A673 (cell line): ENCODE measurements around the gene RGL3. TPM values are rescaled to one million over a fixed set of nuclear protein-coding genes. Genes with fewer than 3 reads are reported as not detected.

Source experiments
- BruUV-seq: library from RNA; stranded (reverse); fragments of 400-500 nt; replicated peaks from 2 replicates; lab custom pipeline; 2021; lab: Mats Ljungman, UMichigan
- CTCF ChIA-PET: fragments of 300-600 bp; sonication (Branson Sonifier 250); formaldehyde crosslinking; loops from one replicate; lab custom pipeline; 2022; ENCODE audit warnings: antibody characterized with exemption; lab: Charles Lee
- POLR2A ChIA-PET: fragments of 300-600 bp; sonication (Branson Sonifier 250); formaldehyde crosslinking; loops from one replicate; lab custom pipeline; 2022; ENCODE audit warnings: antibody characterized with exemption; ENCODE audit not compliant: low non-redundant PET; lab: Charles Lee
- DNase-seq: peaks from one replicate; pipeline ENCODE4 v3.0.0-alpha.2; 2015; ENCODE audit warnings: low spot score
- H3K27ac ChIP-seq: fragments of 200-600 bp; sonication (generic); 2 replicates; pipeline ENCODE4 v1.5.1; 2016; ENCODE audit warnings: mixed run types, low read depth, mild to moderate bottlenecking, mixed read lengths, antibody characterized with exemption, low read length; ENCODE audit not compliant: poor library complexity, severe bottlenecking
- H3K27me3 ChIP-seq: fragments of 200-600 bp; sonication (generic); replicated peaks from 2 replicates; pipeline ENCODE4 v1.6.1; 2017; ENCODE audit warnings: mixed run types, low read depth, mild to moderate bottlenecking, mixed read lengths, antibody characterized with exemption, low read length; ENCODE audit not compliant: insufficient read depth, poor library complexity
- H3K36me3 ChIP-seq: fragments of 200-600 bp; sonication (generic); 2 replicates; pipeline ENCODE4 v1.6.1; 2016; ENCODE audit warnings: mixed run types, mild to moderate bottlenecking, mixed read lengths, antibody characterized with exemption, low read length; ENCODE audit not compliant: insufficient read depth, poor library complexity, severe bottlenecking
- H3K4me1 ChIP-seq: fragments of 200-600 bp; sonication (generic); 2 replicates; pipeline ENCODE4 v1.6.1; 2017; ENCODE audit warnings: mixed run types, mild to moderate bottlenecking, mixed read lengths, antibody characterized with exemption, low read length; ENCODE audit not compliant: insufficient read depth, poor library complexity, severe bottlenecking
- H3K4me3 ChIP-seq: fragments of 200-600 bp; sonication (generic); 2 replicates; pipeline ENCODE4 v1.5.1; 2016; ENCODE audit warnings: low read depth, mixed run types, mild to moderate bottlenecking, mixed read lengths, low read length; ENCODE audit not compliant: poor library complexity, severe bottlenecking
- H3K9me3 ChIP-seq: fragments of 200-600 bp; sonication (generic); 2 replicates; pipeline ENCODE4 v1.6.1; 2016; ENCODE audit warnings: mixed run types, low read depth, mild to moderate bottlenecking, mixed read lengths, antibody characterized with exemption, low read length; ENCODE audit not compliant: poor library complexity, severe bottlenecking
- CTCF ChIP-seq: fragments of 300-800, 200-600 bp; sonication (generic); conservative IDR thresholded peaks from 2 replicates; pipeline ENCODE4 v1.5.1; 2017; ENCODE audit warnings: low read depth, mild to moderate bottlenecking, antibody characterized with exemption, low read length, moderate library complexity, mixed read lengths
- EZH2 ChIP-seq: fragments of 200-600 bp; sonication (generic); IDR thresholded peaks from 2 replicates; pipeline ENCODE4 v1.6.1; 2017; ENCODE audit warnings: borderline replicate concordance, low read depth, mild to moderate bottlenecking, mixed read lengths, antibody characterized with exemption, low read length; ENCODE audit not compliant: poor library complexity, severe bottlenecking
- intact Hi-C: fragments of 100-400 bp; cut with micrococcal nuclease; formaldehyde crosslinking; loops from one replicate; pipeline ENCODE4 v1.10.0; 2022; ENCODE audit not compliant: unreplicated experiment
- total RNA-seq: library from RNA; stranded (reverse); gene quantifications from 2 replicates; pipeline ENCODE4 v1.2.3, GENCODE V29; 2021

The RGL3 gene
- total RNA-seq, 1 experiment from 2014 or later, result not detected

- peaks cover 21% of the 10 kb centered on the region for H3K4me1 ChIP-seq
- no peaks in the 10 kb centered on the region for H3K36me3 ChIP-seq
- TF ChIP-seq EZH2, result no peak
- no peak for TF ChIP-seq CTCF
- ChIA-PET CTCF (interaction anchor here (0.6 to 1.9 kb wide), 5 partner anchors 29 to 161 kb away, joined by 3 to 5 read pairs (median 4); partner anchors contain the start of genes CCDC159 and TMEM205), POLR2A (interaction anchor here (0.5 to 0.8 kb wide), 2 partner anchors 81 to 881 kb away, joined by 4 to 7 read pairs; no protein-coding TSS in a partner anchor)
- TSS peak; percentile 85 for BruUV-seq
- H3K27me3 ChIP-seq, result no peaks in the 10 kb centered on the region
- peak overlapping the region; percentile 61 for H3K4me3 ChIP-seq
- H3K27ac ChIP-seq, result peak overlapping the region; percentile 94
- intact Hi-C loops, result no loop called here
- DNase-seq, result peak; percentile 44
- no peaks in the 10 kb centered on the region for H3K9me3 ChIP-seq
Observed at GRCh38 chr19:11375143-11375948, 43.8 kb downstream of the RGL3 start.

- H3K27ac ChIP-seq, result peak within 1 kb of the TSS; percentile 94
- H3K27me3 ChIP-seq, result no peaks in the 10 kb centered on the region
- ChIA-PET POLR2A (interaction anchor here (0.8 kb wide), 1 partner anchor 81 kb away, joined by 4 read pairs; no protein-coding TSS in a partner anchor), CTCF (interaction anchor here (0.6 to 1.9 kb wide), 5 partner anchors 29 to 162 kb away, joined by 3 to 5 read pairs (median 4); partner anchors contain the start of genes CCDC159 and TMEM205)
- no peaks in the 10 kb centered on the region for H3K9me3 ChIP-seq
- H3K4me3 ChIP-seq, result peak within 1 kb of the TSS; percentile 61
- H3K4me1 ChIP-seq, result peaks cover 19% of the 10 kb centered on the region
- no peak for TF ChIP-seq EZH2
- TF ChIP-seq CTCF, result no peak
- BruUV-seq, result TSS peak; percentile 80
- DNase-seq, result peak; percentile 100
- intact Hi-C loops, result no loop called here
- H3K36me3 ChIP-seq, result no peaks in the 10 kb centered on the region
Observed at GRCh38 chr19:11374433-11375142, 44.5 kb downstream of the RGL3 start, which contains the start of gene SWSAP1. Gene SWSAP1, plus strand, starts transcription at chr19:11374666. Its CDS starts 15 bp downstream, at chr19:11374681.

- Histone ChIP-seq H3K27ac (no peak overlapping the region), H3K4me1 (peaks cover 19% of the 10 kb centered on the region), H3K36me3 (no peaks in the 10 kb centered on the region), H3K27me3 (no peaks in the 10 kb centered on the region), H3K9me3 (no peaks in the 10 kb centered on the region), H3K4me3 (peak overlapping the region; percentile 61)
- intact Hi-C loops, result no loop called here
- TF ChIP-seq CTCF, result no peak
- TF ChIP-seq EZH2, result no peak
- ChIA-PET POLR2A (no interaction called here), CTCF (interaction anchor here (1.9 kb wide), 1 partner anchor 80 kb away, joined by 5 read pairs; no protein-coding TSS in a partner anchor)
- no TSS peak for BruUV-seq
- no peak for DNase-seq
Observed at GRCh38 chr19:11373885-11374432, 45.2 kb downstream of the RGL3 start.
